HepG2 (cell line): Measurements from ENCODE around the gene COA3. TPM values are rescaled to one million over a fixed set of nuclear protein-coding genes. Genes with fewer than 3 reads are reported as not detected.
A peak's percentile ranks its signal among the peaks of the same experiment; 100 is the strongest.

Experiments
- ATAC-seq: fragments of 200-7000 bp; cut with Tn5 transposase; 3 replicates; pipeline ENCODE4 v1.9.1; 2020; ENCODE audit warnings: mild to moderate bottlenecking, moderate library complexity
- BruUV-seq: library from RNA; stranded (reverse); fragments of 400-500 nt; replicated peaks from 2 replicates; lab custom pipeline; 2021; lab: Mats Ljungman, UMichigan
- CTCF ChIA-PET: fragments of 300-600 bp; formaldehyde crosslinking; extraction: SDS; loops from one replicate; lab custom pipeline; 2021; ENCODE audit warnings: low total read pairs, inconsistent platforms, low intra/inter-chr PET ratio; lab: Yijun Ruan, JAX
- POLR2A ChIA-PET: fragments of 350-600 bp; sonication (Branson Sonifier 250); formaldehyde crosslinking; loops from one replicate; lab custom pipeline; 2020; ENCODE audit warnings: antibody characterized with exemption, inconsistent platforms; lab: Yijun Ruan, JAX
- DNase-seq: peaks from one replicate; pipeline ENCODE4 v3.0.0-alpha.2; 2015; ENCODE audit warnings: low spot score
- FAIRE-seq: peaks from 3 replicates; lab custom pipeline; 2011; peaks lifted over from hg19 to GRCh38; lab: Jason Lieb, UNC
- H2AFZ ChIP-seq: one replicate; pipeline ENCODE4 v1.6.1; 2011; ENCODE audit warnings: low read length, inconsistent platforms
- H3K27ac ChIP-seq: fragments of 300-600 bp; 3 replicates; pipeline ENCODE4 v1.8.0; 2011; ENCODE audit warnings: mixed run types, mild to moderate bottlenecking, mixed read lengths, low read length, inconsistent platforms; ENCODE audit not compliant: insufficient read depth; ENCODE audit errors: extremely low read length
- H3K27me3 ChIP-seq, 2 experiments: fragments of 200-600 bp in 1 of 2; 2 replicates in 1 of 2; 3 replicates in 1 of 2; pipeline versions ENCODE4 v1.6.0 to v1.8.0; 2011; ENCODE audit warnings: low read length in 2 of 2, mild to moderate bottlenecking in 2 of 2, moderate library complexity in 2 of 2, inconsistent platforms in 1 of 2; ENCODE audit not compliant: insufficient read depth in 2 of 2, control insufficient read depth in 1 of 2
- H3K36me3 ChIP-seq, 2 experiments: fragments of 200-600 bp in 1 of 2; replicated peaks in 1 of 2; 2 replicates in 1 of 2; 3 replicates in 1 of 2; pipeline versions ENCODE4 v1.5.1 to v1.8.0; 2011; ENCODE audit warnings: low read length in 2 of 2, inconsistent platforms in 1 of 2; ENCODE audit not compliant: insufficient read depth in 2 of 2, control insufficient read depth in 1 of 2
- H3K4me1 ChIP-seq: 2 replicates; pipeline ENCODE4 v1.5.1; 2012; ENCODE audit warnings: low read length, inconsistent platforms; ENCODE audit not compliant: insufficient read depth
- H3K4me2 ChIP-seq: 2 replicates; pipeline ENCODE4 v1.6.0; 2011; ENCODE audit warnings: low read depth, low read length, inconsistent platforms
- H3K4me3 ChIP-seq, 3 experiments: fragments of 200-600 bp in 1 of 3; sonication (generic), shearing (Covaris generic) in 1 of 3; replicated peaks in 1 of 3; 2 replicates each; pipeline ENCODE4 v1.5.1; 2011 to 2016; ENCODE audit warnings: low read length in 3 of 3, inconsistent platforms in 2 of 3, low read depth in 2 of 3, mild to moderate bottlenecking in 2 of 3, control low read depth in 1 of 3, mixed read lengths in 1 of 3; ENCODE audit not compliant: insufficient read depth in 1 of 3
- H3K79me2 ChIP-seq: one replicate; pipeline ENCODE4 v1.6.1; 2011; ENCODE audit warnings: low read length, inconsistent platforms; ENCODE audit not compliant: insufficient read depth
- H3K9ac ChIP-seq: 2 replicates; pipeline ENCODE4 v1.6.0; 2011; ENCODE audit warnings: mild to moderate bottlenecking, low read depth, low read length, inconsistent platforms; ENCODE audit not compliant: insufficient read depth
- H3K9me3 ChIP-seq: 2 replicates; pipeline ENCODE4 v1.5.1; 2012; ENCODE audit warnings: mild to moderate bottlenecking, low read length
- H4K20me1 ChIP-seq: 2 replicates; pipeline ENCODE4 v1.6.0; 2011; ENCODE audit warnings: inconsistent platforms, mild to moderate bottlenecking, low read length, moderate library complexity; ENCODE audit not compliant: insufficient read depth
- CHCHD3 ChIP-seq: sonication (generic); formaldehyde crosslinking; IDR thresholded peaks from 2 replicates; pipeline ENCODE4 v1.8.0; 2022; ENCODE audit warnings: mild to moderate bottlenecking, missing genetic modification reagents, moderate library complexity
- HOXD1 ChIP-seq: sonication (generic); formaldehyde crosslinking; IDR thresholded peaks from 2 replicates; pipeline ENCODE4 v1.5.0; 2020; ENCODE audit warnings: missing genetic modification reagents
- KAT7 ChIP-seq: IDR thresholded peaks from 2 replicates; pipeline ENCODE4 v1.6.1; 2018; ENCODE audit warnings: borderline replicate concordance, missing compliant biosample characterization
- MAX ChIP-seq: IDR thresholded peaks from 2 replicates; pipeline ENCODE4 v1.6.1; 2012; ENCODE audit warnings: inconsistent platforms
- MAZ ChIP-seq, 2 experiments: sonication (generic) in 1 of 2; formaldehyde crosslinking in 1 of 2; IDR thresholded peaks; 2 replicates each; pipeline versions ENCODE4 v1.5.0 to v1.6.1; 2012 to 2020; ENCODE audit warnings: low read depth in 2 of 2, mild to moderate bottlenecking in 2 of 2, borderline replicate concordance in 1 of 2, improper control_type of control experiment in 1 of 2, low read length in 1 of 2, missing genetic modification reagents in 1 of 2, moderate library complexity in 1 of 2
- NFKB2 ChIP-seq: sonication (generic); formaldehyde crosslinking; IDR thresholded peaks from 2 replicates; pipeline ENCODE4 v1.4.0; 2020; ENCODE audit warnings: missing genetic modification reagents, borderline replicate concordance
- NR2F2 ChIP-seq: IDR thresholded peaks from 2 replicates; pipeline ENCODE4 v1.6.1; 2012; ENCODE audit warnings: low read depth, inconsistent platforms, borderline replicate concordance
- PAWR ChIP-seq: sonication (generic); formaldehyde crosslinking; IDR thresholded peaks from 2 replicates; pipeline ENCODE4 v1.4.0; 2020; ENCODE audit warnings: missing genetic modification reagents, mild to moderate bottlenecking, borderline replicate concordance
- PBX2 ChIP-seq: IDR thresholded peaks from 2 replicates; pipeline ENCODE4 v1.6.1; 2016; ENCODE audit warnings: control low read depth
- SP2 ChIP-seq: sonication (generic); formaldehyde crosslinking; IDR thresholded peaks from 2 replicates; pipeline ENCODE4 v1.5.1; 2020; ENCODE audit warnings: mild to moderate bottlenecking, missing genetic modification reagents
- ZBTB3 ChIP-seq: sonication (generic); formaldehyde crosslinking; IDR thresholded peaks from 2 replicates; pipeline ENCODE4 v1.4.0; 2020; ENCODE audit warnings: low read depth, mild to moderate bottlenecking, moderate library complexity, missing genetic modification reagents, borderline replicate concordance
- ZFP1 ChIP-seq: IDR thresholded peaks from 2 replicates; pipeline ENCODE4 v1.6.1; 2016
- ZNF256 ChIP-seq: sonication (generic); formaldehyde crosslinking; conservative IDR thresholded peaks from 2 replicates; pipeline ENCODE4 v1.4.0; 2020; ENCODE audit warnings: missing genetic modification reagents
- ZNF501 ChIP-seq: sonication (generic); formaldehyde crosslinking; IDR thresholded peaks from 2 replicates; pipeline ENCODE4 v1.5.1; 2020; ENCODE audit warnings: mild to moderate bottlenecking, moderate library complexity, missing genetic modification reagents
- ZNF766 ChIP-seq: sonication (generic); formaldehyde crosslinking; IDR thresholded peaks from 2 replicates; pipeline ENCODE4 v1.5.0; 2020; ENCODE audit warnings: missing genetic modification reagents, borderline replicate concordance
- ZNF775 ChIP-seq: sonication (generic); formaldehyde crosslinking; IDR thresholded peaks from 2 replicates; pipeline ENCODE4 v1.4.0; 2020; ENCODE audit warnings: missing genetic modification reagents, mild to moderate bottlenecking, moderate library complexity, borderline replicate concordance
- ZNF782 ChIP-seq: sonication (generic); formaldehyde crosslinking; IDR thresholded peaks from 2 replicates; pipeline ENCODE4 v1.4.0; 2020; ENCODE audit warnings: missing genetic modification reagents, mild to moderate bottlenecking, borderline replicate concordance
- ZSCAN30 ChIP-seq: sonication (generic); formaldehyde crosslinking; IDR thresholded peaks from 2 replicates; pipeline ENCODE4 v1.5.0; 2020; ENCODE audit warnings: mild to moderate bottlenecking, missing genetic modification reagents
- WGBS: methylation state at CpG from one replicate; pipeline ENCODE4 v1.1.6; 2017; ENCODE audit warnings: low lambda C conversion rate; 5-methylcytosine and 5-hydroxymethylcytosine counted together
- in situ Hi-C: cut with HindIII; loops from 2 replicates; pipeline ENCODE4 v1.10.0; 2017; ENCODE audit warnings: low pct_unique_long_range_greater_than_20kb; ENCODE audit not compliant: extremely low pct_ligation_motif_present
- intact Hi-C: fragments of 100-400 bp; cut with micrococcal nuclease; formaldehyde crosslinking; loops from one replicate; pipeline ENCODE4 v1.10.0; 2022; ENCODE audit not compliant: unreplicated experiment
- polyA plus RNA-seq, 8 experiments: library from polyadenylated mRNA; depleted of rRNA in 3 of 8; stranded (reverse) in 7 of 8; unstranded in 1 of 8; fragments of >200 nt; fragmentation: Illumina TruSeq in 4 of 8; extraction: Trizol in 4 of 8; gene quantifications; 2 replicates each; pipeline versions ENCODE4 v1.2.1 to v1.2.3, GENCODE V29; 2011 to 2016; ENCODE audit warnings: low read depth in 4 of 8, missing spikeins in 1 of 8, mixed read lengths in 1 of 8; ENCODE audit not compliant: insufficient read depth in 1 of 8
- total RNA-seq, 5 experiments: library from RNA; depleted of rRNA; stranded (reverse); fragments of >200 nt; fragmentation: Illumina TruSeq; extraction: Trizol; gene quantifications; 2 replicates each; pipeline ENCODE4 v1.2.3, GENCODE V29; 2016; ENCODE audit warnings: low read depth in 1 of 5

Gene COA3
- total and polyA plus RNA-seq, 2 of the 13 experiments (the other 11 are each of a cell fraction or from before 2014, with no cell fraction given): 133 to 202 TPM

GRCh38 chr17:42779936-42780850 lies 18.3 kb downstream of the COA3 start, which contains the start of gene WNK4 (continued):
- TF ChIP-seq ZNF782 (CRISPR knock-in tag): peak; percentile 88; the same call in 1 of the 2 replicates

- Histone ChIP-seq H3K27ac (peak overlapping the region; percentile 98), H3K27me3 (no peaks in the 10 kb centered on the region; a peak in 1 of 5 replicates), H4K20me1 (peaks cover 4% of the 10 kb centered on the region; the same call in 1 of the 2 replicates), H3K4me2 (peak overlapping the region; percentile 99), H3K4me1 (peaks cover 71% of the 10 kb centered on the region), H2AFZ (no peak overlapping the region), H3K9me3 (no peaks in the 10 kb centered on the region), H3K79me2 (peaks cover 34% of the 10 kb centered on the region), H3K4me3 (peak overlapping the region in 1 of 3 experiments; percentile 92; a peak in 1 of 6 replicates), H3K9ac (peak overlapping the region; percentile 45), H3K36me3 (peaks cover 15 to 33% of the 10 kb centered on the region in 2 experiments; a peak in 4 of 5 replicates)
- in situ Hi-C loops: no loop called here
- 65% methylated on average over 3 of the region's 3 CpGs for WGBS
- ChIA-PET CTCF (interaction anchor here (1.0 kb wide), 2 partner anchors 44 to 59 kb away, joined by 3 to 4 read pairs; partner anchors contain the start of gene BECN1), POLR2A (interaction anchor here (0.6 to 8.4 kb wide), 30 partner anchors 9 to 536 kb away, joined by 3 to 278 read pairs (median 6); partner anchors contain the start of genes BECN1, CNTD1, CNTNAP1 and COA3)
- intact Hi-C loops: no loop called here
- no TSS peak for BruUV-seq
- DNase-seq (no peak), FAIRE-seq (no peak), ATAC-seq (peak; percentile 0; the same call in 1 of the 3 replicates)
- TF ChIP-seq ZNF766 (CRISPR knock-in tag) (0 out of 2 replicates have a peak, but pooled peaks have one; percentile 25), KAT7 (0 out of 2 replicates have a peak, but pooled peaks have one; percentile 5), MAX (peak; percentile 13; the same call in 1 of the 2 replicates), NR2F2 (no peak; the same call in 1 of the 2 replicates), NFKB2 (CRISPR knock-in tag) (0 out of 2 replicates have a peak, but pooled peaks have one; percentile 22), PBX2 (0 out of 2 replicates have a peak, but pooled peaks have one; percentile 3), ZFP1 (CRISPR knock-in tag) (no peak), CHCHD3 (CRISPR knock-in tag) (0 out of 2 replicates have a peak, but pooled peaks have one; percentile 59), ZBTB3 (CRISPR knock-in tag) (peak; percentile 91), ZSCAN30 (CRISPR knock-in tag) (0 out of 2 replicates have a peak, but pooled peaks have one; percentile 69), ZNF256 (0 out of 2 replicates have a peak, but pooled peaks have one; percentile 36), MAZ (IDR thresholded peaks at IDR 0.05; ENCODE audit: borderline replicate concordance, low read depth, low read length) (0 out of 2 replicates have a peak, but pooled peaks have one; percentile 92), MAZ (CRISPR knock-in tag; IDR thresholded peaks at IDR 0.05; ENCODE audit: low read depth) (no peak), ZNF501 (CRISPR knock-in tag) (peak; percentile 50), ZNF775 (0 out of 2 replicates have a peak, but pooled peaks have one; percentile 45), HOXD1 (peak; percentile 23; the same call in 1 of the 2 replicates), PAWR (CRISPR knock-in tag) (peak; percentile 44; the same call in 1 of the 2 replicates), SP2 (CRISPR knock-in tag) (0 out of 2 replicates have a peak, but pooled peaks have one; percentile 37)
Measured at GRCh38 chr17:42779304-42779935, 19.1 kb downstream of the COA3 start.
